GM21723 (cell line): ENCODE data around the gene CACNA1B.

ENCODE experiments used
- ATAC-seq: cut with Tn5 transposase; IDR thresholded peaks from one replicate; pipeline ENCODE4 v1.9.1; 2021; ENCODE audit warnings: mild to moderate bottlenecking, moderate library complexity; ENCODE audit not compliant: unreplicated experiment

CACNA1B gene

GRCh38 chr9:137959641-137960411, 82.2 kb downstream of the CACNA1B start:
- ATAC-seq, result no peak

- ATAC-seq, result no peak
Measured at GRCh38 chr9:137960496-137960895, 82.9 kb downstream of the CACNA1B start.

GRCh38 chr9:137963525-137963924, 85.9 kb downstream of the CACNA1B start:
- ATAC-seq, result no peak

- no peak for ATAC-seq
Measured at GRCh38 chr9:137965177-137965795, 87.7 kb downstream of the CACNA1B start.

- ATAC-seq, result no peak
Measured at GRCh38 chr9:137967280-137967953, 89.8 kb downstream of the CACNA1B start.

- no peak for ATAC-seq
Measured at GRCh38 chr9:137968235-137968634, 90.7 kb downstream of the CACNA1B start.

GRCh38 chr9:137969008-137969407, 91.4 kb downstream of the CACNA1B start:
- ATAC-seq, result no peak

- no peak for ATAC-seq
Measured at GRCh38 chr9:137969685-137970084, 92.1 kb downstream of the CACNA1B start.

- ATAC-seq, result no peak
Measured at GRCh38 chr9:137970098-137970497, 92.5 kb downstream of the CACNA1B start.

GRCh38 chr9:137970686-137971476, 93.3 kb downstream of the CACNA1B start:
- ATAC-seq, result no peak

- ATAC-seq, result no peak
Measured at GRCh38 chr9:137971477-137972138, 94.0 kb downstream of the CACNA1B start.

GRCh38 chr9:137972355-137972987, 94.9 kb downstream of the CACNA1B start:
- ATAC-seq, result no peak

GRCh38 chr9:137972988-137973470, 95.4 kb downstream of the CACNA1B start:
- ATAC-seq, result no peak

- ATAC-seq, result no peak
Measured at GRCh38 chr9:137973829-137974416, 96.3 kb downstream of the CACNA1B start.

- ATAC-seq, result no peak
Measured at GRCh38 chr9:137974746-137975526, 97.4 kb downstream of the CACNA1B start.

- ATAC-seq, result no peak
Measured at GRCh38 chr9:137975527-137975913, 97.9 kb downstream of the CACNA1B start.

- ATAC-seq, result no peak
Measured at GRCh38 chr9:137975936-137976565, 98.5 kb downstream of the CACNA1B start.

GRCh38 chr9:137977571-137978261, 100.1 kb downstream of the CACNA1B start:
- ATAC-seq, result no peak
